SK-N-MC (cell line): Measurements from ENCODE around the gene F3.

Experiments
- EZH2 ChIP-seq: fragments of 200-600 bp; sonication (generic); IDR thresholded peaks from one replicate; pipeline ENCODE4 v1.6.1; 2017; ENCODE audit warnings: antibody characterized with exemption
- FOXP2 ChIP-seq: optimal IDR thresholded peaks from 2 replicates; pipeline ENCODE3; 2011; ENCODE audit warnings: mild to moderate bottlenecking, moderate library complexity; ENCODE audit not compliant: insufficient read depth; ENCODE audit errors: extremely low read length, control extremely low read depth
- POLR2AphosphoS5 ChIP-seq: IDR thresholded peaks from 2 replicates; pipeline ENCODE4 v1.6.1; 2012; ENCODE audit warnings: mild to moderate bottlenecking, low read depth, low read length, borderline replicate concordance

DNA sequence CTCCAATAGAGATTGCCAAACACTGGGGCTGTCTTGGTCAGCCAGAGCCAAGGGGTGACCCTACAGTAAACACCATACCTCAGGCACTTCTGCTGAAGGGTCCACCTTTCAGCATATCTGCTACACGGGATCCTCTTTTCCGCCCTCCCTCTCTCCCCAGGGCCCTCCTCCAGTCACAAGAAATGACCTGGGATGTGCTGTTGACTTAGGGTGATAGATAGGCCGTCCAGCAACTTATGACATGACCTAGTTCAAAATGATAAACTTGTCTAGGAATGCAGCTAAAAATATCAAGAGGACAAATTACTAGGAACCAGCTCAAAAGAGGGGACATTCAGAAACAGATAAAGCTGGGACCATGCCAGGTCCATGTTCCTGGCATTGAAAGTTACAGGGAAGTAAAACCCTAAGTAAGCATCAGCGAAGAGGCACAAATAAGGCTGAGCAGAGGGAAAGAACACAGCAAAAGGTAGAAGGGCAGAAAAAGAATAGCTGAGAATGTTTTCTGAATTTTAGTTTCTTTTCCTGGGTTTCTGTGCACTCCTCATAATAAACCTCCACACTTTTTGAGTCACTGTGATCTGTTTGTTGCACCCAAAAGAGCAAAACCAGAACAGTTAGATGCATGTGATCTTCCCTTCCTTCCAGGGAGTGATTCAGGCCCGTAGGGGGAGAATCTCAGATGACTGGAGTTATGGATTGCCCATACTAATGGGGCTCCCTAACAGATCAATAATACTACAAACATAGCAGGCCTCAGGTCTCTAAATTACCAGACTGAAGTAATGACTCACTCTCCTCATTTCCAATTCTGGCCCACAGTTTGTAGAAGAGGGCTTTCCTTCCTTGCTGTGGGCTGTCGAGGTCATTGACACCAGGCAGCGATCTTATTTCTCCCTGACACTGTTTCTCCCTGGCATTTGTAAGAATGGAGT is 48.9 kb upstream of the F3 start:
- TF ChIP-seq EZH2 (no peak), POLR2AphosphoS5 (no peak), FOXP2 (no peak)
